HL-60 (cell line): ENCODE data around the gene ANXA7.

Experiments used
- DNase-seq, 2 experiments: peaks; one replicate each; pipeline ENCODE4 v3.0.0-alpha.2; 2010 to 2020; ENCODE audit warnings: low read depth in 1 of 2, low spot score in 1 of 2
- H3K27ac ChIP-seq: fragments of 250-450 bp; sonication (Bioruptor Pico); replicated peaks from 2 replicates; pipeline ENCODE4 v1.5.1; 2020; ENCODE audit warnings: mild to moderate bottlenecking, moderate library complexity
- H3K27me3 ChIP-seq: fragments of 250-450 bp; sonication (Bioruptor Pico); 2 replicates; pipeline ENCODE4 v1.5.1; 2021; ENCODE audit warnings: mild to moderate bottlenecking, moderate library complexity; ENCODE audit not compliant: insufficient read depth, poor library complexity, severe bottlenecking
- H3K4me3 ChIP-seq: replicated peaks from 2 replicates; pipeline ENCODE4 v1.5.1; 2011; ENCODE audit warnings: mild to moderate bottlenecking, control low read depth, low read length; ENCODE audit not compliant: insufficient read depth
- CTCF ChIP-seq: IDR thresholded peaks from one replicate; pipeline ENCODE4 v1.5.1; 2011; ENCODE audit warnings: low read length, control low read depth, inconsistent platforms; ENCODE audit not compliant: insufficient read depth
- GABPA ChIP-seq: IDR thresholded peaks from 2 replicates; pipeline ENCODE4 v1.6.1; 2012; ENCODE audit warnings: low read depth
- POLR2AphosphoS5 ChIP-seq: IDR thresholded peaks from 2 replicates; pipeline ENCODE4 v1.6.1; 2012; ENCODE audit warnings: low read depth
- REST ChIP-seq: IDR thresholded peaks from 2 replicates; pipeline ENCODE4 v1.6.1; 2012; ENCODE audit warnings: low read depth; ENCODE audit not compliant: insufficient replicate concordance
- SPI1 ChIP-seq: IDR thresholded peaks from 2 replicates; pipeline ENCODE4 v1.6.1; 2012; ENCODE audit warnings: low read depth, mild to moderate bottlenecking, borderline replicate concordance

Gene ANXA7

GRCh38 chr10:73446926-73447325 is 33.1 kb upstream of the ANXA7 start:
- Histone ChIP-seq H3K27me3 (no peaks in the 10 kb centered on the region), H3K27ac (no peak overlapping the region), H3K4me3 (no peak overlapping the region)
- TF ChIP-seq REST (no peak), SPI1 (no peak), POLR2AphosphoS5 (no peak), CTCF (no peak), GABPA (no peak)
- DNase-seq: no peak

- Histone ChIP-seq H3K4me3 (no peak overlapping the region), H3K27ac (no peak overlapping the region), H3K27me3 (no peaks in the 10 kb centered on the region)
- DNase-seq: no peak
- no peak for TF ChIP-seq POLR2AphosphoS5
- no peak for TF ChIP-seq SPI1
- TF ChIP-seq GABPA: no peak
- TF ChIP-seq CTCF: no peak
- no peak for TF ChIP-seq REST
Measured at GRCh38 chr10:73444457-73444856, 30.6 kb upstream of the ANXA7 start.

GRCh38 chr10:73439605-73440312 is 25.9 kb upstream of the ANXA7 start:
- no peak for DNase-seq
- TF ChIP-seq GABPA (no peak), POLR2AphosphoS5 (no peak)
- Histone ChIP-seq H3K27me3 (no peaks in the 10 kb centered on the region), H3K4me3 (no peak overlapping the region), H3K27ac (no peak overlapping the region)

- TF ChIP-seq POLR2AphosphoS5 (no peak), REST (no peak), SPI1 (no peak), CTCF (no peak)
- no peaks in the 10 kb centered on the region for H3K27me3 ChIP-seq
- DNase-seq: no peak
- H3K27ac ChIP-seq: no peak overlapping the region
- H3K4me3 ChIP-seq: no peak overlapping the region
Measured at GRCh38 chr10:73439055-73439454, 25.2 kb upstream of the ANXA7 start.
